Panc1 (cell line): ENCODE data around the gene SULT2A1. TPM values are rescaled to one million over a fixed set of nuclear protein-coding genes. Genes with fewer than 3 reads are reported as not detected.

Source experiments
- ATAC-seq: fragments of 200-7000 bp; cut with Tn5 transposase; 2 replicates; pipeline ENCODE4 v1.9.1; 2020; ENCODE audit warnings: mild to moderate bottlenecking, moderate library complexity
- BruUV-seq: library from RNA; stranded (reverse); fragments of 400-500 nt; replicated peaks from 2 replicates; lab custom pipeline; 2021; lab: Mats Ljungman, UMichigan
- CTCF ChIA-PET: fragments of 300-600 bp; sonication (Branson Sonifier 250); formaldehyde crosslinking; loops from one replicate; lab custom pipeline; 2022; ENCODE audit warnings: antibody characterized with exemption; lab: Charles Lee
- POLR2A ChIA-PET: fragments of 300-600 bp; sonication (Branson Sonifier 250); formaldehyde crosslinking; loops from one replicate; lab custom pipeline; 2022; ENCODE audit warnings: antibody characterized with exemption; lab: Charles Lee
- DNase-seq: peaks from one replicate; pipeline ENCODE4 v3.0.0-alpha.2; 2010; ENCODE audit warnings: low read depth, low spot score
- H3K27ac ChIP-seq: 2 replicates; pipeline ENCODE4 v1.5.1; 2011; ENCODE audit warnings: mild to moderate bottlenecking, low read length, inconsistent platforms
- H3K27me3 ChIP-seq: fragments of 200-500 bp; sonication (Bioruptor generic); 2 replicates; pipeline ENCODE4 v1.6.0; 2014; ENCODE audit warnings: low read length, inconsistent platforms; ENCODE audit not compliant: control insufficient read depth, insufficient read depth
- H3K36me3 ChIP-seq: fragments of 200-500 bp; sonication (Bioruptor generic); 2 replicates; pipeline ENCODE4 v1.5.1; 2014; ENCODE audit warnings: inconsistent platforms, mild to moderate bottlenecking, low read length, moderate library complexity; ENCODE audit not compliant: control insufficient read depth, insufficient read depth
- H3K4me1 ChIP-seq: 2 replicates; pipeline ENCODE4 v1.5.1; 2011; ENCODE audit warnings: inconsistent platforms, mild to moderate bottlenecking, low read length, moderate library complexity; ENCODE audit not compliant: control insufficient read depth, insufficient read depth
- H3K4me3 ChIP-seq, 2 experiments: 2 replicates each; pipeline ENCODE4 v1.5.1; 2011 to 2012; ENCODE audit warnings: low read depth in 2 of 2, low read length in 2 of 2, mild to moderate bottlenecking in 2 of 2, inconsistent platforms in 1 of 2, moderate library complexity in 1 of 2
- H3K9me3 ChIP-seq: fragments of 200-500 bp; sonication (Bioruptor generic); 2 replicates; pipeline ENCODE4 v1.5.1; 2014; ENCODE audit warnings: low read depth, mild to moderate bottlenecking, inconsistent platforms, low read length, moderate library complexity; ENCODE audit not compliant: control insufficient read depth, insufficient read depth
- POLR2AphosphoS5 ChIP-seq: IDR thresholded peaks from 2 replicates; pipeline ENCODE4 v1.6.1; 2012; ENCODE audit warnings: mild to moderate bottlenecking, low read depth, low read length, moderate library complexity
- SIN3A ChIP-seq: IDR thresholded peaks from 2 replicates; pipeline ENCODE4 v1.6.1; 2012; ENCODE audit warnings: low read depth, mild to moderate bottlenecking, low read length, moderate library complexity, borderline replicate concordance; ENCODE audit not compliant: insufficient read depth
- TCF7L2 ChIP-seq: IDR thresholded peaks from 2 replicates; pipeline ENCODE4 v1.6.1; 2011; ENCODE audit warnings: mild to moderate bottlenecking, low read depth, low read length, inconsistent platforms
- in situ Hi-C: cut with HindIII; loops from 2 replicates; pipeline ENCODE4 v1.10.0; 2016; ENCODE audit warnings: low sequenced_read_pairs, low pct_unique_long_range_greater_than_20kb
- intact Hi-C: fragments of 100-400 bp; cut with micrococcal nuclease; formaldehyde crosslinking; loops from one replicate; pipeline ENCODE4 v1.10.0; 2022; ENCODE audit not compliant: unreplicated experiment
- total RNA-seq: library from RNA; stranded (reverse); gene quantifications from one replicate; pipeline ENCODE4 v1.2.1, GENCODE V29; 2021; ENCODE audit not compliant: unreplicated experiment
- TF ChIP-seq, protein P1 (sequence below): fragments of 450-650 bp; IDR thresholded peaks from 2 replicates; pipeline ENCODE4 v1.5.1; 2017; ENCODE audit warnings: mild to moderate bottlenecking
- TF ChIP-seq, protein P2 (sequence below), 2 experiments: IDR thresholded peaks; 2 replicates each; pipeline ENCODE4 v1.6.1; 2011 to 2012; ENCODE audit warnings: low read depth in 2 of 2, control low read depth in 1 of 2, low read length in 1 of 2, mild to moderate bottlenecking in 1 of 2, moderate library complexity in 1 of 2; ENCODE audit not compliant: insufficient read depth in 1 of 2

Gene SULT2A1
- total RNA-seq, 1 experiment from 2014 or later: 0.18 TPM

DNA sequence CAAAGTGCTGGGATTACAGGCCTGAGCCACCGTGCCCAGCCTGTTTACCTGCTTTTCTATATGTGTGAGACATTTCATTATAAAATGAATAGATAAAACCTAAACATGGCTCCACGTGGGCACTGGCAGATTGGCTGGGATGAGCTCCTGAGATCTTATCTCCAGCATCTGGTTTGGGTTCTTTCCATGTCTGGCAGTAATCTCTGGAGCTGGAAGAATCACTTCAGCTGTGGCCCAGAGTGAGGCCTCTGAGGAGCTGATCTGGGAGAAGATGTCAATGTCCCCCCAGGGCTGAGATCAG lies 5.5 kb upstream of the SULT2A1 start:
- Histone ChIP-seq H3K4me3 (no peak overlapping the region), H3K27me3 (no peaks in the 10 kb centered on the region), H3K4me1 (no peaks in the 10 kb centered on the region), H3K27ac (no peak overlapping the region), H3K9me3 (no peaks in the 10 kb centered on the region), H3K36me3 (no peaks in the 10 kb centered on the region)
- BruUV-seq: no TSS peak
- in situ Hi-C loops: no loop called here
- ATAC-seq: no peak
- ChIA-PET POLR2A (no interaction called here), CTCF (no interaction called here)
- TF ChIP-seq, protein P1, sequence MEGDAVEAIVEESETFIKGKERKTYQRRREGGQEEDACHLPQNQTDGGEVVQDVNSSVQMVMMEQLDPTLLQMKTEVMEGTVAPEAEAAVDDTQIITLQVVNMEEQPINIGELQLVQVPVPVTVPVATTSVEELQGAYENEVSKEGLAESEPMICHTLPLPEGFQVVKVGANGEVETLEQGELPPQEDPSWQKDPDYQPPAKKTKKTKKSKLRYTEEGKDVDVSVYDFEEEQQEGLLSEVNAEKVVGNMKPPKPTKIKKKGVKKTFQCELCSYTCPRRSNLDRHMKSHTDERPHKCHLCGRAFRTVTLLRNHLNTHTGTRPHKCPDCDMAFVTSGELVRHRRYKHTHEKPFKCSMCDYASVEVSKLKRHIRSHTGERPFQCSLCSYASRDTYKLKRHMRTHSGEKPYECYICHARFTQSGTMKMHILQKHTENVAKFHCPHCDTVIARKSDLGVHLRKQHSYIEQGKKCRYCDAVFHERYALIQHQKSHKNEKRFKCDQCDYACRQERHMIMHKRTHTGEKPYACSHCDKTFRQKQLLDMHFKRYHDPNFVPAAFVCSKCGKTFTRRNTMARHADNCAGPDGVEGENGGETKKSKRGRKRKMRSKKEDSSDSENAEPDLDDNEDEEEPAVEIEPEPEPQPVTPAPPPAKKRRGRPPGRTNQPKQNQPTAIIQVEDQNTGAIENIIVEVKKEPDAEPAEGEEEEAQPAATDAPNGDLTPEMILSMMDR: no peak
- no peak for TF ChIP-seq POLR2AphosphoS5
- no peak for TF ChIP-seq SIN3A
- TF ChIP-seq, protein P2, sequence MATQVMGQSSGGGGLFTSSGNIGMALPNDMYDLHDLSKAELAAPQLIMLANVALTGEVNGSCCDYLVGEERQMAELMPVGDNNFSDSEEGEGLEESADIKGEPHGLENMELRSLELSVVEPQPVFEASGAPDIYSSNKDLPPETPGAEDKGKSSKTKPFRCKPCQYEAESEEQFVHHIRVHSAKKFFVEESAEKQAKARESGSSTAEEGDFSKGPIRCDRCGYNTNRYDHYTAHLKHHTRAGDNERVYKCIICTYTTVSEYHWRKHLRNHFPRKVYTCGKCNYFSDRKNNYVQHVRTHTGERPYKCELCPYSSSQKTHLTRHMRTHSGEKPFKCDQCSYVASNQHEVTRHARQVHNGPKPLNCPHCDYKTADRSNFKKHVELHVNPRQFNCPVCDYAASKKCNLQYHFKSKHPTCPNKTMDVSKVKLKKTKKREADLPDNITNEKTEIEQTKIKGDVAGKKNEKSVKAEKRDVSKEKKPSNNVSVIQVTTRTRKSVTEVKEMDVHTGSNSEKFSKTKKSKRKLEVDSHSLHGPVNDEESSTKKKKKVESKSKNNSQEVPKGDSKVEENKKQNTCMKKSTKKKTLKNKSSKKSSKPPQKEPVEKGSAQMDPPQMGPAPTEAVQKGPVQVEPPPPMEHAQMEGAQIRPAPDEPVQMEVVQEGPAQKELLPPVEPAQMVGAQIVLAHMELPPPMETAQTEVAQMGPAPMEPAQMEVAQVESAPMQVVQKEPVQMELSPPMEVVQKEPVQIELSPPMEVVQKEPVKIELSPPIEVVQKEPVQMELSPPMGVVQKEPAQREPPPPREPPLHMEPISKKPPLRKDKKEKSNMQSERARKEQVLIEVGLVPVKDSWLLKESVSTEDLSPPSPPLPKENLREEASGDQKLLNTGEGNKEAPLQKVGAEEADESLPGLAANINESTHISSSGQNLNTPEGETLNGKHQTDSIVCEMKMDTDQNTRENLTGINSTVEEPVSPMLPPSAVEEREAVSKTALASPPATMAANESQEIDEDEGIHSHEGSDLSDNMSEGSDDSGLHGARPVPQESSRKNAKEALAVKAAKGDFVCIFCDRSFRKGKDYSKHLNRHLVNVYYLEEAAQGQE (IDR thresholded peaks at IDR 0.05; ENCODE audit: insufficient read depth in 1 of 2, low read depth in 2 of 2, low read length in 1 of 2): no peak
- TF ChIP-seq TCF7L2: no peak
- intact Hi-C loops: no loop called here
- DNase-seq: no peak

DNA sequence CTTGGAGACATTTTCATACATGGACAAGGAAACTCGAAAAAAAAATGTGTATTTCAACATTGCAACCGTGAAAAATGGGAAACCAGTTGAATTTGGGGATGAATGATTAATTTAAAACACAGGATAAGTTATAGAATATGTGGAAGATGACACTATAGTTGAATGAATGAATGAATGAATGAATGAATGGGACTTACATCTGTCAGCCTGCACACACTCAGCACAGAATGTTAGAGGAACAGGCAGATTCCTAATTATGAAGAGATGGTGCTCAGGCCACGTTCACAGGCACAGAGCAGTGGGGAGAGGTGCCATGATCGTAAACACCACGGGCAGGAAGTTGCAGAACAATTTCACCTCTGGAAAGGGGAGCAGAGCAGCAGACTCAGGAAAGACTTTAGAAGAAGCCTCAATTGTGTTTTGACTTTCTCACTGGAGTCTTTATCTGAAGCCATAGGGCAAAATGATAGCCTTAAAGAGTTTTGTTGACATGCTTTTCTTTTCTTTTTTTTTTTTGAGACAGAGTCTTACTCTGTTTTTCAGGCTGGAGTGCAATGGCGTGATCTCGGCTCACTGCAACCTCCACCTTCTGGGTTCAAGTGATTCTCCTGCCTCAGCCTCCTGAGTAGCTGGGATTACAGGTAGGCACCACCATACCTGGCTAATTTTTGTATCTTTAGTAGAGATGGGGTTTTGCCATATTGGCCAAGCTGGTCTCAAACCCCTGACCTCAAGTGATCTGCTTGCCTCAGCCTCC lies 4.9 kb upstream of the SULT2A1 start:
- H3K36me3 ChIP-seq: no peaks in the 10 kb centered on the region

More for the DNA sequence above, 4.9 kb upstream of the SULT2A1 start:
- ChIA-PET POLR2A (no interaction called here), CTCF (no interaction called here)
- Histone ChIP-seq H3K4me1 (no peaks in the 10 kb centered on the region), H3K9me3 (no peaks in the 10 kb centered on the region), H3K4me3 (no peak overlapping the region), H3K27ac (no peak overlapping the region), H3K27me3 (no peaks in the 10 kb centered on the region; the same call in 1 of the 2 replicates)
- BruUV-seq: no TSS peak
- DNase-seq (no peak), ATAC-seq (no peak)
- intact Hi-C loops: no loop called here
- in situ Hi-C loops: no loop called here
- TF ChIP-seq TCF7L2 (no peak), POLR2AphosphoS5 (no peak), SIN3A (no peak)
- TF ChIP-seq, protein P2 (IDR thresholded peaks at IDR 0.05; ENCODE audit: insufficient read depth in 1 of 2, low read depth in 2 of 2, low read length in 1 of 2): no peak
- TF ChIP-seq, protein P1: no peak
